GM23338 (cell line): ENCODE measurements around the gene SPATA31D1. TPM values are rescaled to one million over a fixed set of nuclear protein-coding genes. Genes with fewer than 3 reads are reported as not detected.

ENCODE experiments used
- ATAC-seq: fragments of 200-7000 bp; cut with Tn5 transposase; 3 replicates; pipeline ENCODE4 v1.9.1; 2020
- DNase-seq: peaks from one replicate; pipeline ENCODE4 v3.0.0-alpha.2; 2015; ENCODE audit warnings: low spot score
- H2AFZ ChIP-seq: fragments of 200-600 bp; sonication (generic); 2 replicates; pipeline ENCODE4 v1.8.0; 2016; ENCODE audit warnings: antibody characterized with exemption, mild to moderate bottlenecking, moderate library complexity
- H3F3A ChIP-seq: fragments of 200-600 bp; sonication (generic); replicated peaks from 2 replicates; pipeline ENCODE4 v1.8.0; 2017; ENCODE audit warnings: antibody characterized with exemption, mixed run types, low read depth
- H3K27ac ChIP-seq: fragments of 200-600 bp; sonication (generic); 2 replicates; pipeline ENCODE4 v1.6.1; 2016; ENCODE audit warnings: low read depth
- H3K27me3 ChIP-seq: fragments of 200-600 bp; sonication (generic); 2 replicates; pipeline ENCODE4 v1.8.0; 2016; ENCODE audit warnings: mild to moderate bottlenecking, mixed run types, moderate library complexity; ENCODE audit not compliant: insufficient read depth
- H3K36me3 ChIP-seq: fragments of 200-600 bp; sonication (generic); 2 replicates; pipeline ENCODE4 v1.8.0; 2016; ENCODE audit warnings: mild to moderate bottlenecking; ENCODE audit not compliant: insufficient read depth
- H3K4me1 ChIP-seq: fragments of 200-600 bp; sonication (generic); 2 replicates; pipeline ENCODE4 v1.8.0; 2016; ENCODE audit warnings: mild to moderate bottlenecking, moderate library complexity; ENCODE audit not compliant: insufficient read depth
- H3K4me2 ChIP-seq: fragments of 200-600 bp; sonication (generic); 2 replicates; pipeline ENCODE4 v1.7.1; 2017; ENCODE audit warnings: mixed run types
- H3K4me3 ChIP-seq: fragments of 200-600 bp; sonication (generic); 2 replicates; pipeline ENCODE4 v1.6.1; 2016; ENCODE audit warnings: mixed run types
- H3K79me2 ChIP-seq: fragments of 200-600 bp; sonication (generic); replicated peaks from 2 replicates; pipeline ENCODE4 v1.8.0; 2017; ENCODE audit warnings: mild to moderate bottlenecking; ENCODE audit not compliant: insufficient read depth
- H3K9me2 ChIP-seq: fragments of 200-600 bp; sonication (generic); 2 replicates; pipeline ENCODE4 v1.8.0; 2017; ENCODE audit not compliant: insufficient read depth
- H4K20me1 ChIP-seq: fragments of 200-600 bp; sonication (generic); replicated peaks from 2 replicates; pipeline ENCODE4 v1.8.0; 2017; ENCODE audit warnings: mild to moderate bottlenecking; ENCODE audit not compliant: insufficient read depth
- H3K27ac Mint-ChIP-seq: 2 replicates; pipeline ENCODE4 v1.8.0; 2020; ENCODE audit warnings: inconsistent platforms, mild to moderate bottlenecking, moderate library complexity, mixed read lengths
- H3K27me3 Mint-ChIP-seq: 3 replicates; pipeline ENCODE4 v1.8.0; 2022; ENCODE audit warnings: low read depth, mild to moderate bottlenecking, moderate library complexity, mixed read lengths, inconsistent platforms; ENCODE audit not compliant: insufficient read depth, poor library complexity
- H3K36me3 Mint-ChIP-seq: 3 replicates; pipeline ENCODE4 v1.8.0; 2021; ENCODE audit warnings: low read depth, mild to moderate bottlenecking, inconsistent platforms, moderate library complexity, mixed read lengths
- H3K4me1 Mint-ChIP-seq: 3 replicates; pipeline ENCODE4 v1.8.0; 2020; ENCODE audit warnings: mild to moderate bottlenecking, inconsistent platforms, mixed read lengths
- H3K4me3 Mint-ChIP-seq: 3 replicates; pipeline ENCODE4 v1.8.0; 2021; ENCODE audit warnings: moderate library complexity, mild to moderate bottlenecking, inconsistent platforms, mixed read lengths
- H3K9me3 Mint-ChIP-seq: 3 replicates; pipeline ENCODE4 v1.8.0; 2020; ENCODE audit warnings: moderate library complexity, mild to moderate bottlenecking, inconsistent platforms, mixed read lengths
- CREB1 ChIP-seq: fragments of 250-450 bp; sonication (Bioruptor Pico); IDR thresholded peaks from 2 replicates; pipeline ENCODE4 v1.5.0; 2020; ENCODE audit warnings: low read depth, mild to moderate bottlenecking, moderate library complexity
- CTCF ChIP-seq, 2 experiments: fragments of 200-600 bp in 1 of 2; sonication (generic) in 1 of 2; conservative IDR thresholded peaks; 2 replicates each; pipeline versions ENCODE4 v1.5.1 to v1.6.1; 2016 to 2017; ENCODE audit warnings: antibody characterized with exemption in 2 of 2, low read depth in 2 of 2, mild to moderate bottlenecking in 2 of 2, moderate library complexity in 1 of 2
- ETS1 ChIP-seq: IDR thresholded peaks from 2 replicates; pipeline ENCODE4 v1.6.1; 2016; ENCODE audit warnings: antibody characterized with exemption
- EZH2 ChIP-seq: fragments of 200-600 bp; sonication (generic); IDR thresholded peaks from one replicate; pipeline ENCODE4 v1.8.0; 2017; ENCODE audit warnings: antibody characterized with exemption, mild to moderate bottlenecking, low read depth; ENCODE audit not compliant: unreplicated experiment
- EZH2phosphoT487 ChIP-seq: fragments of 200-600 bp; sonication (generic); IDR thresholded peaks from one replicate; pipeline ENCODE4 v1.8.1; 2018; ENCODE audit warnings: antibody characterized with exemption; ENCODE audit not compliant: unreplicated experiment
- JUNB ChIP-seq: IDR thresholded peaks from one replicate; pipeline ENCODE4 v1.6.1; 2016; ENCODE audit warnings: antibody characterized with exemption; ENCODE audit not compliant: unreplicated experiment
- NANOG ChIP-seq: IDR thresholded peaks from 2 replicates; pipeline ENCODE4 v1.6.1; 2016; ENCODE audit warnings: antibody characterized with exemption, borderline replicate concordance
- POLR2AphosphoS5 ChIP-seq: IDR thresholded peaks from 2 replicates; pipeline ENCODE4 v1.6.1; 2016; ENCODE audit warnings: antibody characterized with exemption, low read depth
- REST ChIP-seq: IDR thresholded peaks from one replicate; pipeline ENCODE4 v1.6.1; 2018; ENCODE audit warnings: antibody characterized with exemption; ENCODE audit not compliant: unreplicated experiment
- STAT1 ChIP-seq: IDR thresholded peaks from one replicate; pipeline ENCODE4 v1.6.1; 2016; ENCODE audit warnings: antibody characterized with exemption; ENCODE audit not compliant: unreplicated experiment
- ZNF114 ChIP-seq: fragments of 250-450 bp; sonication (Bioruptor Pico); IDR thresholded peaks from 2 replicates; pipeline ENCODE4 v1.5.0; 2020; ENCODE audit warnings: mild to moderate bottlenecking, moderate library complexity
- ZNF331 ChIP-seq: fragments of 250-450 bp; sonication (Bioruptor Pico); IDR thresholded peaks from 2 replicates; pipeline ENCODE4 v1.5.0; 2020; ENCODE audit warnings: low read depth, mild to moderate bottlenecking, moderate library complexity
- ZNF462 ChIP-seq: fragments of 250-450 bp; sonication (Bioruptor Pico); IDR thresholded peaks from 2 replicates; pipeline ENCODE4 v1.5.0; 2020; ENCODE audit warnings: mild to moderate bottlenecking, moderate library complexity
- polyA plus RNA-seq: library from polyadenylated mRNA; unstranded; fragments of >200 nt; fragmentation: Nextera tagmentation; extraction: Ambion mirVana; gene quantifications from 2 replicates; pipeline ENCODE4 v1.2.1, GENCODE V29; 2016
- total RNA-seq: library from RNA; depleted of rRNA; stranded (reverse); fragments of >200 nt; shearing (Covaris generic); gene quantifications from 2 replicates; pipeline ENCODE4 v1.2.3, GENCODE V29; 2014

The SPATA31D1 gene
- total and polyA plus RNA-seq, 2 experiments from 2014 or later = not detected

- Histone ChIP-seq H3F3A (no peaks in the 10 kb centered on the region), H3K4me3 (no peak overlapping the region), H3K4me2 (no peak overlapping the region), H4K20me1 (no peaks in the 10 kb centered on the region), H3K27ac (no peak overlapping the region), H3K9me2 (0 out of 2 replicates have a peak, but pooled peaks cover 3% of the 10 kb centered on the region), H2AFZ (no peak overlapping the region; the same call in 1 of the 2 replicates), H3K79me2 (no peaks in the 10 kb centered on the region), H3K36me3 (no peaks in the 10 kb centered on the region), H3K27me3 (no peaks in the 10 kb centered on the region), H3K4me1 (no peaks in the 10 kb centered on the region)
- DNase-seq (no peak), ATAC-seq (no peak)
- Mint-ChIP-seq H3K36me3 (no peaks in the 10 kb centered on the region), H3K9me3 (no peaks in the 10 kb centered on the region; the same call in 2 of the 3 replicates), H3K4me3 (no peak overlapping the region), H3K27ac (no peak overlapping the region), H3K4me1 (no peaks in the 10 kb centered on the region), H3K27me3 (no peaks in the 10 kb centered on the region)
- TF ChIP-seq NANOG (no peak), CTCF (conservative IDR thresholded peaks at IDR 0.05; ENCODE audit: low read depth in 2 of 2) (no peak), EZH2phosphoT487 (no peak), EZH2 (no peak), STAT1 (no peak), ETS1 (no peak), POLR2AphosphoS5 (no peak), JUNB (no peak), ZNF114 (CRISPR knock-in tag) (no peak), ZNF331 (CRISPR knock-in tag) (no peak), REST (no peak), ZNF462 (CRISPR knock-in tag) (no peak), CREB1 (no peak)
Measured at GRCh38 chr9:81999806-82000205, 11.2 kb downstream of the SPATA31D1 start.
